Coronary artery (tissue), 2 donors: ENCODE measurements around the gene HPSE.

Experiments used
- DNase-seq: peaks from one replicate; pipeline ENCODE4 v3.0.0-alpha.2; 2017; ENCODE audit warnings: low spot score
- H3K27ac ChIP-seq, 2 donors: fragments of 200-600 bp; sonication (generic); one replicate each; pipeline ENCODE4 v1.5.1; 2016 to 2019
- H3K4me3 ChIP-seq: fragments of 200-600 bp; sonication (generic); 2 replicates; pipeline ENCODE4 v1.5.1; 2016; ENCODE audit warnings: mild to moderate bottlenecking, moderate library complexity
- TF ChIP-seq, protein P1 (sequence below): fragments of 200-600 bp; sonication (generic); IDR thresholded peaks from one replicate; pipeline ENCODE4 v1.5.1; 2019; ENCODE audit warnings: antibody characterized with exemption

HPSE gene

DNA sequence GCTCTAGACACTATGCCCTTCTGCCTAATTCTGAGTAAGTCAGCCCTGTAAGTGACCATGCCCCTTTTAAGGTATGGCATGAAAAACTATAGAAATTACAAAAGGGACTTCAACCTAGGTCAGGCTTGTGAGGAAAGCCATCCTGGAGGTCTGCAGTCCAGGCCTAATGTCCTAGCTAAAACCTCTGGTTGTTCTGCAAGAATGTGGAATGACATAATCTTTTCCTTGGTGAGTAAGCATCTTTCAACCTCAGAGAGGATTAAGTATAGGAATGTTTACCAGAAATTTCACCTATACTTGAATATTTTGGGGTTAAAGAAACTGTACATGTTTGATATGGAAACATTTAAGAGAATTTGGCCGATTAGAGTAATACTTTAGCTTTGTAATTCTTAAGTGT, 23.8 kb upstream of the HPSE start:
- TF ChIP-seq, protein P1, sequence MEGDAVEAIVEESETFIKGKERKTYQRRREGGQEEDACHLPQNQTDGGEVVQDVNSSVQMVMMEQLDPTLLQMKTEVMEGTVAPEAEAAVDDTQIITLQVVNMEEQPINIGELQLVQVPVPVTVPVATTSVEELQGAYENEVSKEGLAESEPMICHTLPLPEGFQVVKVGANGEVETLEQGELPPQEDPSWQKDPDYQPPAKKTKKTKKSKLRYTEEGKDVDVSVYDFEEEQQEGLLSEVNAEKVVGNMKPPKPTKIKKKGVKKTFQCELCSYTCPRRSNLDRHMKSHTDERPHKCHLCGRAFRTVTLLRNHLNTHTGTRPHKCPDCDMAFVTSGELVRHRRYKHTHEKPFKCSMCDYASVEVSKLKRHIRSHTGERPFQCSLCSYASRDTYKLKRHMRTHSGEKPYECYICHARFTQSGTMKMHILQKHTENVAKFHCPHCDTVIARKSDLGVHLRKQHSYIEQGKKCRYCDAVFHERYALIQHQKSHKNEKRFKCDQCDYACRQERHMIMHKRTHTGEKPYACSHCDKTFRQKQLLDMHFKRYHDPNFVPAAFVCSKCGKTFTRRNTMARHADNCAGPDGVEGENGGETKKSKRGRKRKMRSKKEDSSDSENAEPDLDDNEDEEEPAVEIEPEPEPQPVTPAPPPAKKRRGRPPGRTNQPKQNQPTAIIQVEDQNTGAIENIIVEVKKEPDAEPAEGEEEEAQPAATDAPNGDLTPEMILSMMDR: no peak
- no peak overlapping the region for H3K4me3 ChIP-seq
- H3K27ac ChIP-seq: peak overlapping the region in 1 of 2 donors; percentile 25
- no peak for DNase-seq

DNA sequence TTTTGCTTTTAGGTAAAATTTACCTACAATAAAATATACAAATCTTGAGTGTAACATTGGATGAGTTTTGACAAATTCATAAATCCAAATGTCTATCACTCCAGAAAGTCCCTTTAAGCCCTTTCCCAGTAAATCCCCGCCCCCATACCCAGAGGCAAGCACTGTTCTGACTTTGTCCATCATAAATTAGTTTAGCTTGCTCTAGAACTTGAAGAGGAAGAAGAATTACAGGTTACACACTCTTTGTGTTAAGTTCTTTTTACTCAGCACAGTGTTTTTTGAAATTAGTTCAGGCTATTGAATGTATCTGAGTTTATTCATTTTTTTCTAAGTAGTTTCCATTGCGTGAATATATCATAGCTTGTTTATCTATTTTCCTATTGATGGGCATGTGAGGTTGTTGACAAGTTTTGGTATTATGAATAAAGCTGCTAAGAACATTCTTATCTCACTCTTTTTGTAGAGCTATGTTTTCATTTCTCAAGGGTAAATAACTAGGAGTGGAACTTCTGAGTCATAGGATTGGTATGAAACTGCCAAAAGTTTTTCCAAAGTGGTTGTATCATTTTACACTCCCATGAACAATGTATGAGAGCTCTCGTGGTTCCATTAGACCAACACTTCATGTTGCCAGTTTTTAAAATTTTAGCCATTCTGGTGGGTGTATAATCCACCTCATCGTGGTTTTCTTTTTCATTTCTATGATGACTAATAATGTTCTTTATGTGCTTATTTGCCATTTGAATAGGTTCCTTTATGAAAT, 22.4 kb upstream of the HPSE start:
- peak overlapping the region; percentile 29 to 70 for H3K27ac ChIP-seq
- H3K4me3 ChIP-seq: no peak overlapping the region
- no peak for DNase-seq
- TF ChIP-seq, protein P1: no peak

DNA sequence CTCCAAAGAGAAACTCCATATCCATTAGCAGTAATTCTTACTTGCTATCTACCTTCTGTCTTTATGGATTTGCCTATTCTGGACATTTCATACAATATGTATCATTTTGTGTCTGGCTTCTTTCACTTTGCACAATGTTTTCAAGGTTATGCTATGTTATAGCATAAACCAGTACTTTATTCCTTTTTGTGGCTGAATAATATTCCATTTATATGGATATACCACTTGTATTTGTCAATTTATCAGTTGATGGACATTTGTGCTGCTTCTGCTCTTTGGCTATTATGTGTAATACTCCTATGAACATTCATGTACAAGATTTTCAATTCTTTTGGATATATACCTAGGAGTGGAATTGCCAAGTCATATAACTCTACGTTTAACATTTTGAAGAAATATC, 18.9 kb upstream of the HPSE start:
- Histone ChIP-seq H3K27ac (no peak overlapping the region), H3K4me3 (no peak overlapping the region)
- no peak for DNase-seq
- TF ChIP-seq, protein P1: no peak

DNA sequence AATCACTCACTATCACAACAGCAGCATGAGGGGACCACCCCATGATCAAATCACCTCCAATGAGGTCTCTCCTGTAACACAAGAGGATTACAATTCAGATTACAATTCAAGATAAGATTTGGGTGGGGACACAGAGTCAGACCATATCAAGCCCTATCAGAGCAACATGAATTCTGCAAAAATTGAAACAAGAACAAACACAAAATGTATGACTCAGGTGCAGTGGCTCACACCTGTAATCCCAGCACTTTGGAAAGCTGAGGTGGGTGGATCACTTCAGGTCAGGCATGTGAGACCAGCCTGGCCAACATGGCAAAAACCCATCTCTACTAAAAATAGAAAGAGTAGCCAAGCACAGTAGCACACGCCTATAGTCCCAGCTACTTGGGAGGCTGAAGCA, 13.4 kb upstream of the HPSE start:
- Histone ChIP-seq H3K27ac (no peak overlapping the region), H3K4me3 (no peak overlapping the region)
- TF ChIP-seq, protein P1: no peak
- DNase-seq: no peak

DNA sequence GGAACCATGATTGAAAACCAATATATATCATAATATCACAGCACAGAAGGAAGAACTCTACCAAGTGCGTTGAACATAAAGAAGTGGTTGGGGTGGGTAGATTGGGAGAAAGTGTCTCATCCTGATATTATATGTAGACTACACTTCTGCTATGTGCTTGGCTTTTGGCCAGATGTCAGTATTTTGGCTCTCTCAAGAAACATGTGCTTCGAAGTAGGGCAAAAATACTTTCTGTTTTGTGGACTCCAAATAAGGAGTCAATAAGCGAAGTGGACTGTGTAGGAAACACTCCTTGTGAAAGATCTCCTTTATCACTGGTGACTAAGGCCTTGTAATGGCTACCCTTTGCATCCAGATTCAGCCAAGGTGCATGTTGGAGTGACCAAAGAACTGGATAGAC, 7.8 kb upstream of the HPSE start:
- Histone ChIP-seq H3K27ac (no peak overlapping the region), H3K4me3 (no peak overlapping the region)
- TF ChIP-seq, protein P1: no peak
- DNase-seq: no peak

DNA sequence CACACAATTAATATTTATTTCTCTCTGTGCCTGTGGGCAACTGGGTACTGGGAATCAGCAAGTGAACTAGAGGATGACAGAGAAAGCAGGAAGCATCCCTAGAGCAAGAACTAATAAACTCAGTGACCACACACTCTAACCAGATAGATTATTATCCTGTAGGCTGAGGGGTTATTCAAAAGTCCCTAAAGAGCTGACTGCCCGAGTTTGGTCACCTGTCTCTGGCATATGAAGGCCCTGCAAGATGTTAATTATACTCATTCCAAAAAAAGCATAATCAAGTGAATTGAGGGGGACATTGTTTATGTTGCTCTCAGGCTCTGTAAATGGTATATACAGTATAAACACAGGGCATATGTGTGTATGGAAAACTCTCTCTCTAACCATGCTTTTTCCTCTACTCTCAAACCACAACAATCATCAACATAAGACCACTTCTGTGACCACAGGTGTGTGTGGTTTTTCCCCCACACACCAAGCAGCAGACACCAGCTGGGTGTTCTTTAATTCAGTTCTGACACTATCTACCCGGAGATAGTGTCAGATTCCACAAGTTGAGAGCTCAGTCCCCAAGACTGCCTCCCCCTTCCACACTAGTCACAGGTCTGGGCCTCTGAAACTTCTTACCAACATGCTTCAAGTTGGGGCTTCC, 6.2 kb upstream of the HPSE start:
- TF ChIP-seq, protein P1: no peak
- H3K27ac ChIP-seq: no peak overlapping the region
- no peak for DNase-seq
- H3K4me3 ChIP-seq: no peak overlapping the region

DNA sequence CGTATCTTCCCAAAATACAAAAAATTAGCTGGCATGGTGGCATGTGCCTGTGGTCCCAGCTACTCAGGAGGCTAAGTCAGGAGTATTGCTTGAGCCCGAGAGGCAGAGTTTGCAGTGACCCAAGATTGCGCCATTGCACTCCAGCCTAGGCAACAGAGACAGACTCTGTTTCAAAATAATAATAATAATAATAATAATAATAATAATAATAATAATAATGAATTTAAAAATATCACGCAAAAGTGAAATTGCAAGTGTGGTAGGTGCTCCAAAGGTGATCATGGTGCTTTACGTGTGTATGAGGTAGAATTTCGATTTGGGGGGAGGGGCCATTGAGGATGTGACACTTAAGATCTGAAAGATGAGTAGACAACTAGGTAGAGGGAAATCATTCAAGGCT, 4.9 kb upstream of the HPSE start:
- Histone ChIP-seq H3K27ac (no peak overlapping the region), H3K4me3 (no peak overlapping the region)
- DNase-seq: no peak
- TF ChIP-seq, protein P1: no peak
